22Rv1 (cell line): ENCODE data around the gene ZCCHC2.

ENCODE experiments used
- H3K27ac ChIP-seq: fragments of 450-650 bp; 2 replicates; pipeline ENCODE4 v1.5.1; 2017
- ZFX ChIP-seq: fragments of 450-650 bp; IDR thresholded peaks from 2 replicates; pipeline ENCODE4 v1.6.1; 2017; ENCODE audit warnings: antibody characterized with exemption, borderline replicate concordance
- TF ChIP-seq, protein P1 (sequence below): fragments of 450-650 bp; IDR thresholded peaks from 2 replicates; pipeline ENCODE4 v1.5.1; 2017; ENCODE audit warnings: mild to moderate bottlenecking

Gene ZCCHC2

DNA sequence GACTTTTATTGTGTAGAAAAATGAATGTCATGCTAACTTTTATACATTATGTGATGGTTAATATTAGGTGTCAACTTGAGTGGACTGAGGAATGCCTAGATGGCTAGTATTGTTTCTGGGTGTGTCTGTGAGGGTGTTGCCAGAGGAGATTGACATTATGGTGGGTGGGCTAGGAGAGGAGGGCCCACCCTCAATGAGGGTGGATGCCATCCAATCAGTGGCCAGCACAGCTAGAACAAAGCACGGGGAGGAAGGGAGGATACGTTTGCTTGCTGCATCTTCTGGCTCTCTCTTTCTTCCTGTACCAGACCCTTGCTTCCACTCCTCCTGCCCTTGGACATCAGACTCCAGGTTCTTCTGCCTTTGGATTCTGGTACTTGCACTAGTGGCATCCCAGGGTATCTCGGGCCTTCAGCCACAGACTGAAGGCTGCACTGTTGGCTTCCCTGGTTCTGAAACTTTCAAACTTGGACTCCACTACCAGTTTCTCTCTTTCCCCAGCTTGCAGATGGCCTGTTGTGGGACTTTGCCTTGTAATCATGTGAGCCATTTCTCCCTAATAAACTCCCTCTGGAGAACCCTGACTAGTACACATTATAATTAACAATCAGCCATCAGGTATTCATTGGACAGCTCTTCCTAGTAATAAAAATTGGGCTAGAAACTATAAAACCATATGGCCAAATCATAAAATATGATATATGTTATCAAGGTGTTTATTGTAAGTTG is 31.7 kb upstream of the ZCCHC2 start:
- no peak for TF ChIP-seq ZFX
- TF ChIP-seq, protein P1, sequence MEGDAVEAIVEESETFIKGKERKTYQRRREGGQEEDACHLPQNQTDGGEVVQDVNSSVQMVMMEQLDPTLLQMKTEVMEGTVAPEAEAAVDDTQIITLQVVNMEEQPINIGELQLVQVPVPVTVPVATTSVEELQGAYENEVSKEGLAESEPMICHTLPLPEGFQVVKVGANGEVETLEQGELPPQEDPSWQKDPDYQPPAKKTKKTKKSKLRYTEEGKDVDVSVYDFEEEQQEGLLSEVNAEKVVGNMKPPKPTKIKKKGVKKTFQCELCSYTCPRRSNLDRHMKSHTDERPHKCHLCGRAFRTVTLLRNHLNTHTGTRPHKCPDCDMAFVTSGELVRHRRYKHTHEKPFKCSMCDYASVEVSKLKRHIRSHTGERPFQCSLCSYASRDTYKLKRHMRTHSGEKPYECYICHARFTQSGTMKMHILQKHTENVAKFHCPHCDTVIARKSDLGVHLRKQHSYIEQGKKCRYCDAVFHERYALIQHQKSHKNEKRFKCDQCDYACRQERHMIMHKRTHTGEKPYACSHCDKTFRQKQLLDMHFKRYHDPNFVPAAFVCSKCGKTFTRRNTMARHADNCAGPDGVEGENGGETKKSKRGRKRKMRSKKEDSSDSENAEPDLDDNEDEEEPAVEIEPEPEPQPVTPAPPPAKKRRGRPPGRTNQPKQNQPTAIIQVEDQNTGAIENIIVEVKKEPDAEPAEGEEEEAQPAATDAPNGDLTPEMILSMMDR: no peak
- no peak overlapping the region for H3K27ac ChIP-seq

DNA sequence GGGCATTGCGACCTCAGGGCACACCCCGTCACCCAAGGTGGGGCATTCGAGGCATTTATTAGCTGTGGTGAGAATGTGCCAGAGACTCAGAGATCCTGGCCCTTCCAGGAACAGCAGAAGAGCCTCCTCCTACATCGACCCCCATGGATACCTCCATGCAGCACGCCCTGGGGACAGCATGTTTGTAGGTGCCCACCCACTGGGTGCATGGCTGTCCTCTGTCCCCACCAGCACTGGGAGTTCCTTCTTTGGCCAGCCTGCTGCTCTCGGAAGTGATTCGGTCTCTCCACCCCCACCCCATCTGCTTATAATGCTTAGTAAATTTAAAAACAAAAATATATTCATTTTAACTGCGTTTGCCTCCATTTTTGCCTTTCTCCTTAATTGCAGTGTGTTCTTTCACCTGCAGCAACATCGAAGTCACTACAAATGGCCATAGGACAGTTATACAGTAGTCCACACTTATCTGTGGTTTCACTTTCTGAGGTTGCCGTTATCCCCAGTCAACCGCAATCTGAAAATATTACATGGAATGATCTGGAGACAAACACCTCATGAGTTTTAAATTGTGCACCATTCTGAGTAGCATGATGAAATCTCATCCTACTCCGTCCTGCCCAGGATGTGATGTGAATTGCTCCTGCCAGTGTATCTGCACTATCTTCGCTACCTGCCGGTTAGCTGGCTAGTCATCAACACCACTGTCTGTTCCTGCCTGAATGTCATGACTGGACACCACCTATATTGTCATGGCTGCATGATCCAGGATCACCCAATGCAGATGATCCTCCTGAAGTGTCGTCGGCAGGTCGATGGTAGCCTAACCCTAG is 29.6 kb upstream of the ZCCHC2 start:
- H3K27ac ChIP-seq: no peak overlapping the region
- TF ChIP-seq, protein P1: no peak
- no peak for TF ChIP-seq ZFX

DNA sequence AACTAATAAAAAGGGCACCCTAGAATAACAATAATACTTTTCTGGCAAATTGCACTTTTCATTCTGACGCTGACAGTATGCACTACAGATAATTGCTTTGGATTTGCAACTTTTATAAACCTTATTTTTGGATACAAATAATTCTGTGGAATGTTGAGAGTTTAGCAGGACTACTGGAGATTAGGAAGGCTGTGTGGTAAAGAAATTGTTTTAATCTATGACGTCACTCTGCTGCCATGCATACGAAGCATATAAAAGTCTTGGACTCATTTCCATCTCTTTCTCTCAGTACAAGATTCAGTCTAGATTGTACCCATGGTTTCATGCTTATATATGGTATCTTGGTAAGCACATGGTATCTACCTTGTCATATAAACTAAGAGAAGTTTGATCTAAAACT is 28.1 kb upstream of the ZCCHC2 start:
- TF ChIP-seq, protein P1: no peak
- no peak for TF ChIP-seq ZFX
- no peak overlapping the region for H3K27ac ChIP-seq

DNA sequence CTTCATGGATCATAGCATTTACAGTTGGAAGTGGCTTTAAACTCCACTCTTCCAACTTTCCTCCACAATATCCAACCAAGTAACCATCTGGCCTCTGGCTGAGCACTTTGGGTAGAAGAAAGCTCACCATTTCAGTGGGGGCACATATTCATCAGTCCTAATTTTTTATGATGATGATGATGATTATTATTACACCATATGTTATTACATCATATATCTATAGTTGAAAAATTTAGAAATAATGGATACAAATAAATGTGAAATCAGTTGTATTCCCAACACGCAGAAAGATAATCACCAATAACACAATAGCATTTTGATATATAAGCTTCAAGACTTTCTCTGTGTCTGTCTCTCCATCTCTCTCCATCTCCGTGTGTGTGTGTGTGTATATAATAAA is 26.6 kb upstream of the ZCCHC2 start:
- TF ChIP-seq, protein P1: no peak
- TF ChIP-seq ZFX: no peak

DNA sequence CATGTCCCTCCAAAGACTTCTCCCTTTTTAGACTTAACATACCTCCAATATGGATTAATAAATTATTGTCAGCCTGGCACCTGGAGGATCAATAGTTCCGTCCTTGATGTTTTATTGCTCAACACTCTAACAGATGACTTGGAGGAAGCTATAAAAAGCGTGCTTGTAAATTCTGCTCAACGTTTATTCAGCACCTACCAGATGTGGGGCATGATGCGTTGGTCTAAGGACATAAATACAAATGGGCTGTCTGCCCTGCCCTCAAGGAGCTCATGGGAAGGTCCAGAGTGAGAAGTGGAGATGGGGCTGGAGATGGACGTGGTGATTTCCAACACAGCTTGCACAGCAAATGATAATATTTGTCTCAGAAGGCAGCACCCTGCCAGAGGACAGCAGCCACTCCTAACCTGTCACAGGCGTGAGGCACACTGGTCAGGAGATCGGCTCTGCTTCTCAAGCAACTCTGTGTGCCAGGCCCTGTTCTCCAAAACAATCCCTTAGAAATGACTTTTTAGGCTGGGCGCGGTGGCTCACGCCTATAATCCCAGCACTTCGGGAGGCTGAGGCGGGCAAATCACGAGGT is 25.5 kb upstream of the ZCCHC2 start:
- TF ChIP-seq, protein P1: no peak
- no peak for TF ChIP-seq ZFX
- no peak overlapping the region for H3K27ac ChIP-seq

More for the DNA sequence above, 26.6 kb upstream of the ZCCHC2 start:
- H3K27ac ChIP-seq: no peak overlapping the region

DNA sequence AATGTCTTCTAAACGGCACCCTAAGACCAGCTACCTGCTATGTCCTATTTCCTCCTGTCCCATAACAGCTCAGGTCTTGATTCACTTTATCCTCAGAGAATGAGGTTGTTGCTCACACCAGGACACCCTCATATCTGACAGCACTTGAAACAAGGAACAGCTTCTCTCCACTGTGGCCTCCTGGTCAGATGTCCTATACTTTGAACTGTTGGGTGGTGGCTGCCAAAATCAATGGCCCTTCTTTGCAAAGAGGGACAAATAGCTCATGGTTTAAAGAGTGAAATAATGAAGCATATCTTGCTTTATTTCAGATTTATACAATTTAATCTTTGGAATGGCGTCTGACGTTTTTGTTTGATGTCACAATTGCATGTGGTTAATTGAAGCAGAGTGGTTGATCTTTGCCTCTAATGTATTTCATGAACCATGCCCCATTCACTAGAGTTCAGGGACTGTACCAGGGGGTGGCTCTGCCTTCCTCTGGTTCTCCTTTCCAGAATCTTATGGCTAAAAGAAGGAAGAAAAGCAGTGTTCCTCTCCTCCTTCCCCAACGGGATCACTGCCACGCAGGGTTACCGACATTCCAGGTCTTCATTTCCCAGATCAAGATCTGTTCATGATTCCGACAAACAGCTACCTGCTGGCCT is 24.1 kb upstream of the ZCCHC2 start:
- TF ChIP-seq, protein P1: no peak
- no peak for TF ChIP-seq ZFX
- no peak overlapping the region for H3K27ac ChIP-seq
